ENCODE results near the gene ZBTB40.

ZBTB40 gene

GRCh38 chr1:22526677-22527076 lies 75.0 kb downstream of the ZBTB40 start:
- Histone ChIP-seq H3K9me3 (ENCODE audit: insufficient read depth, low read length, severe bottlenecking) (no peaks in the 10 kb centered on the region), H3K9ac (ENCODE audit: low read depth, low read length) (no peak overlapping the region)
- TF ChIP-seq EZH2 (IDR thresholded peaks at IDR 0.05; ENCODE audit: borderline replicate concordance, low read depth, low read length, severe bottlenecking) (no peak), CTCF (IDR thresholded peaks at IDR 0.05; ENCODE audit: borderline replicate concordance, extremely low read depth, low read length, poor library complexity, severe bottlenecking) (no peak)

DNA sequence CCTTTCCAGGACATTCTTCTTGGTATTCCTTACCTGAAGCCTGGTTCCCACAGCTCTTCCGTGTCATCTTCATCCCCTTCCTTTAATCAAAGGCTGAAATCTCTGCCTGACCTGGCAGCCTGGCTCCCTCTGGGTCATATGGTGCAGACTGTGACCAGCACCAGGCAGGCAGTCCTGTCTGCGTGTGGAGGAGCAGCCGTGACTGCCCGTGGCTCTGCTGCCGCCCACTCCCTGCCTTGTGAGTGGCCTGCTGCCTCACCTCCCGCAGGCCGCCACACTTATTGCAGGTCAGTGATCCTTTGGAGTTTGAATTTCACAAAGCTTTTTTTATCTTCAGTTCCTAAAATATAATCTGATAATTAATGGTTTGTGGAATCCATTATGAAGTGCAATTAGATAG lies 75.5 kb downstream of the ZBTB40 start:
- Histone ChIP-seq H3K27ac (ENCODE audit: low read length) (no peak overlapping the region), H2AFZ (ENCODE audit: low read depth, low read length) (no peak overlapping the region), H3K36me3 (ENCODE audit: insufficient read depth, low read length) (peaks cover 56% of the 10 kb centered on the region), H3K4me1 (ENCODE audit: insufficient read depth, low read length) (no peaks in the 10 kb centered on the region), H3K4me3 (ENCODE audit: low read depth in 1 of 2, low read length in 2 of 2) (no peak overlapping the region), H3K9me3 (ENCODE audit: insufficient read depth, low read length, severe bottlenecking) (no peaks in the 10 kb centered on the region), H3K27me3 (ENCODE audit: insufficient read depth, low read length, poor library complexity) (no peaks in the 10 kb centered on the region), H3K79me2 (ENCODE audit: insufficient read depth, low read length) (no peaks in the 10 kb centered on the region), H4K20me1 (ENCODE audit: insufficient read depth, low read length) (no peaks in the 10 kb centered on the region), H3K4me2 (ENCODE audit: insufficient read depth, low read length) (no peak overlapping the region), H3K9ac (ENCODE audit: low read depth, low read length) (no peak overlapping the region)
- TF ChIP-seq EZH2 (IDR thresholded peaks at IDR 0.05; ENCODE audit: borderline replicate concordance, low read depth, low read length, severe bottlenecking) (no peak), CTCF (IDR thresholded peaks at IDR 0.05; ENCODE audit: borderline replicate concordance, extremely low read depth, low read length, poor library complexity, severe bottlenecking) (no peak)
- ATAC-seq (ENCODE audit: insufficient read depth, low read depth) (no peak), DNase-seq (no peak)

More at GRCh38 chr1:22526677-22527076, 75.0 kb downstream of the ZBTB40 start:
- ATAC-seq (ENCODE audit: insufficient read depth, low read depth) (no peak), DNase-seq (no peak)
- Histone ChIP-seq H3K4me2 (ENCODE audit: insufficient read depth, low read length) (no peak overlapping the region), H3K36me3 (ENCODE audit: insufficient read depth, low read length) (peaks cover 61% of the 10 kb centered on the region), H3K4me1 (ENCODE audit: insufficient read depth, low read length) (no peaks in the 10 kb centered on the region), H3K27ac (ENCODE audit: low read length) (no peak overlapping the region), H3K4me3 (ENCODE audit: low read depth in 1 of 2, low read length in 2 of 2) (no peak overlapping the region), H2AFZ (ENCODE audit: low read depth, low read length) (no peak overlapping the region), H3K79me2 (ENCODE audit: insufficient read depth, low read length) (no peaks in the 10 kb centered on the region), H4K20me1 (ENCODE audit: insufficient read depth, low read length) (no peaks in the 10 kb centered on the region), H3K27me3 (ENCODE audit: insufficient read depth, low read length, poor library complexity) (no peaks in the 10 kb centered on the region)

GRCh38 chr1:22527555-22528296 lies 76.1 kb downstream of the ZBTB40 start:
- Histone ChIP-seq H3K36me3 (ENCODE audit: insufficient read depth, low read length) (peaks cover 51% of the 10 kb centered on the region), H3K27me3 (ENCODE audit: insufficient read depth, low read length, poor library complexity) (no peaks in the 10 kb centered on the region), H3K27ac (ENCODE audit: low read length) (no peak overlapping the region), H3K79me2 (ENCODE audit: insufficient read depth, low read length) (no peaks in the 10 kb centered on the region), H2AFZ (ENCODE audit: low read depth, low read length) (no peak overlapping the region), H3K4me3 (ENCODE audit: low read depth in 1 of 2, low read length in 2 of 2) (no peak overlapping the region), H3K4me2 (ENCODE audit: insufficient read depth, low read length) (no peak overlapping the region), H3K9me3 (ENCODE audit: insufficient read depth, low read length, severe bottlenecking) (no peaks in the 10 kb centered on the region), H3K9ac (ENCODE audit: low read depth, low read length) (no peak overlapping the region), H4K20me1 (ENCODE audit: insufficient read depth, low read length) (no peaks in the 10 kb centered on the region), H3K4me1 (ENCODE audit: insufficient read depth, low read length) (no peaks in the 10 kb centered on the region)
- DNase-seq, result no peak
- ATAC-seq (ENCODE audit: insufficient read depth, low read depth), result no peak
- TF ChIP-seq EZH2 (IDR thresholded peaks at IDR 0.05; ENCODE audit: borderline replicate concordance, low read depth, low read length, severe bottlenecking) (no peak), CTCF (IDR thresholded peaks at IDR 0.05; ENCODE audit: borderline replicate concordance, extremely low read depth, low read length, poor library complexity, severe bottlenecking) (peak; percentile 24)

All from DND-41 (cell line).